ENCODE results near the gene CACNA2D3. TPM values are rescaled to one million over a fixed set of nuclear protein-coding genes. Genes with fewer than 3 reads are reported as not detected.

Gene CACNA2D3
- polyA plus RNA-seq, 2 of the 4 experiments (the other 2 are of a cell fraction) = 0.04 to 0.05 TPM

DNA sequence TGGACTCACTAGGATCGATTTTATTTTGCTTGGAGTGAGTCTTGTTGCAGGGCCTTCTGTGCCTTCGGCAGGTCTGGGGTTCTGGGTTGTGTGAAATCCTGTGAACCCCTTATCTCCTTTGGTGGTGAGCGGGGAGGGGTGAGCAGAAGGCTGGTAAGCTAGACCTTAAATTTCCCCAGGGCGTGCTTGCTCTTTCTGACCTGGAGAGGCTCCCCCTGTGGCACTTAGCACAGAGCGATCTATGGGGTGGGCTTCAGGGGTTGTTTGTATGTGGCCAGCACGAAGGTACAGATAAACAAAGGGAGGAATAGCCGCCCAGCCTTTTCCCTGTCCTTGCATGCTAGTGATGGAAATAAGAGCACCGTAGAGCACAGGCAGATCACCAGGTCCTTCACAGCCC, 11.8 kb downstream of the CACNA2D3 start:
- no peak for FAIRE-seq
- WGBS (ENCODE audit: missing lambda C conversion rate) = 19% methylated on average over 6 of the region's 8 CpGs
- ATAC-seq = no peak

DNA sequence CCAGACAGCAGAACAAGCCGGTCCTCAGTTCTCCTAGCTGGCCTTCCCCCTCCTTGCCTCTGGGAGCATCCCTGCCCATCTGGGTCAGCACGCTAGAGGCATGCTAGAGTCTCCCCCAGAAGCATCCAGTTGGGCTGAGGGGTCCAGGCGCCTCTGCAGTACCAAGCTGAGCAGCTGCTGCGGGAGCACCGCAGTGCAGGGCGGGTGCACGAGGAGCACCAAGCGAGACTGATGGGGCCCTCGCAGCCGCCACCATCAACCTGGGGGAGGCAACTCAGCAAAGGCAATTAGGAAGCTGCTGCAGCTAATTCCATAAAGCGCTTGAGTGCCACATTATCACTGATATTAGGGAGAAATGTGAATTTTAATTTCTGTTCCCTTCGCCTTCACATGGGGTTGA, 12.4 kb downstream of the CACNA2D3 start:
- Histone ChIP-seq H3K4me2 (no peak overlapping the region), H3K9me3 (no peaks in the 10 kb centered on the region), H3K27ac (no peak overlapping the region), H3K4me3 (no peak overlapping the region), H3K4me1 (no peaks in the 10 kb centered on the region)
- 46% methylated on average over 5 of the region's 12 CpGs for WGBS (ENCODE audit: missing lambda C conversion rate)
- ChIA-PET POLR2A (no interaction called here), CTCF (interaction anchor here (2.7 kb wide), 1 partner anchor 11 kb away, joined by 11 read pairs; no protein-coding TSS in a partner anchor)
- no peak for ATAC-seq
- TF ChIP-seq EP300 (IDR thresholded peaks at IDR 0.05) (no peak), FOXS1 (CRISPR knock-in tag; IDR thresholded peaks at IDR 0.05) (no peak), KDM5A (IDR thresholded peaks at IDR 0.05) (no peak), CBX8 (IDR thresholded peaks at IDR 0.05) (no peak), NR3C1 (IDR thresholded peaks at IDR 0.05) (no peak), GATA3 (IDR thresholded peaks at IDR 0.05; ENCODE audit: borderline replicate concordance) (no peak), PHF8 (IDR thresholded peaks at IDR 0.05; ENCODE audit: borderline replicate concordance, low read depth) (no peak), JUN (IDR thresholded peaks at IDR 0.05) (no peak), HOXB5 (CRISPR knock-in tag; IDR thresholded peaks at IDR 0.05) (no peak), CBX2 (IDR thresholded peaks at IDR 0.05; ENCODE audit: borderline replicate concordance, low read depth) (no peak), FOSB (CRISPR knock-in tag; IDR thresholded peaks at IDR 0.05) (no peak)
- TF ChIP-seq, protein P1, sequence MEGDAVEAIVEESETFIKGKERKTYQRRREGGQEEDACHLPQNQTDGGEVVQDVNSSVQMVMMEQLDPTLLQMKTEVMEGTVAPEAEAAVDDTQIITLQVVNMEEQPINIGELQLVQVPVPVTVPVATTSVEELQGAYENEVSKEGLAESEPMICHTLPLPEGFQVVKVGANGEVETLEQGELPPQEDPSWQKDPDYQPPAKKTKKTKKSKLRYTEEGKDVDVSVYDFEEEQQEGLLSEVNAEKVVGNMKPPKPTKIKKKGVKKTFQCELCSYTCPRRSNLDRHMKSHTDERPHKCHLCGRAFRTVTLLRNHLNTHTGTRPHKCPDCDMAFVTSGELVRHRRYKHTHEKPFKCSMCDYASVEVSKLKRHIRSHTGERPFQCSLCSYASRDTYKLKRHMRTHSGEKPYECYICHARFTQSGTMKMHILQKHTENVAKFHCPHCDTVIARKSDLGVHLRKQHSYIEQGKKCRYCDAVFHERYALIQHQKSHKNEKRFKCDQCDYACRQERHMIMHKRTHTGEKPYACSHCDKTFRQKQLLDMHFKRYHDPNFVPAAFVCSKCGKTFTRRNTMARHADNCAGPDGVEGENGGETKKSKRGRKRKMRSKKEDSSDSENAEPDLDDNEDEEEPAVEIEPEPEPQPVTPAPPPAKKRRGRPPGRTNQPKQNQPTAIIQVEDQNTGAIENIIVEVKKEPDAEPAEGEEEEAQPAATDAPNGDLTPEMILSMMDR (IDR thresholded peaks at IDR 0.05) = no peak
- TF ChIP-seq, protein P2, sequence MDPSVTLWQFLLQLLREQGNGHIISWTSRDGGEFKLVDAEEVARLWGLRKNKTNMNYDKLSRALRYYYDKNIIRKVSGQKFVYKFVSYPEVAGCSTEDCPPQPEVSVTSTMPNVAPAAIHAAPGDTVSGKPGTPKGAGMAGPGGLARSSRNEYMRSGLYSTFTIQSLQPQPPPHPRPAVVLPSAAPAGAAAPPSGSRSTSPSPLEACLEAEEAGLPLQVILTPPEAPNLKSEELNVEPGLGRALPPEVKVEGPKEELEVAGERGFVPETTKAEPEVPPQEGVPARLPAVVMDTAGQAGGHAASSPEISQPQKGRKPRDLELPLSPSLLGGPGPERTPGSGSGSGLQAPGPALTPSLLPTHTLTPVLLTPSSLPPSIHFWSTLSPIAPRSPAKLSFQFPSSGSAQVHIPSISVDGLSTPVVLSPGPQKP (IDR thresholded peaks at IDR 0.05; ENCODE audit: low read depth, low read length) = no peak
- TF ChIP-seq, protein P3, sequence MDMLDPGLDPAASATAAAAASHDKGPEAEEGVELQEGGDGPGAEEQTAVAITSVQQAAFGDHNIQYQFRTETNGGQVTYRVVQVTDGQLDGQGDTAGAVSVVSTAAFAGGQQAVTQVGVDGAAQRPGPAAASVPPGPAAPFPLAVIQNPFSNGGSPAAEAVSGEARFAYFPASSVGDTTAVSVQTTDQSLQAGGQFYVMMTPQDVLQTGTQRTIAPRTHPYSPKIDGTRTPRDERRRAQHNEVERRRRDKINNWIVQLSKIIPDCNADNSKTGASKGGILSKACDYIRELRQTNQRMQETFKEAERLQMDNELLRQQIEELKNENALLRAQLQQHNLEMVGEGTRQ (IDR thresholded peaks at IDR 0.05) = no peak
- TF ChIP-seq, protein P4, sequence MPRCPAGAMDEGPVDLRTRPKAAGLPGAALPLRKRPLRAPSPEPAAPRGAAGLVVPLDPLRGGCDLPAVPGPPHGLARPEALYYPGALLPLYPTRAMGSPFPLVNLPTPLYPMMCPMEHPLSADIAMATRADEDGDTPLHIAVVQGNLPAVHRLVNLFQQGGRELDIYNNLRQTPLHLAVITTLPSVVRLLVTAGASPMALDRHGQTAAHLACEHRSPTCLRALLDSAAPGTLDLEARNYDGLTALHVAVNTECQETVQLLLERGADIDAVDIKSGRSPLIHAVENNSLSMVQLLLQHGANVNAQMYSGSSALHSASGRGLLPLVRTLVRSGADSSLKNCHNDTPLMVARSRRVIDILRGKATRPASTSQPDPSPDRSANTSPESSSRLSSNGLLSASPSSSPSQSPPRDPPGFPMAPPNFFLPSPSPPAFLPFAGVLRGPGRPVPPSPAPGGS (IDR thresholded peaks at IDR 0.05) = no peak
- FAIRE-seq = no peak
- no peak for DNase-seq (ENCODE audit: low read depth in 1 of 2, low spot score in 1 of 2)

More for the DNA sequence above, 11.8 kb downstream of the CACNA2D3 start:
- POLR2A ChIA-PET = no interaction called here
- CTCF ChIA-PET = interaction anchor here (2.7 kb wide), 1 partner anchor 12 kb away, joined by 11 read pairs; no protein-coding TSS in a partner anchor
- Histone ChIP-seq H3K27ac (no peak overlapping the region), H3K4me3 (no peak overlapping the region), H3K9me3 (no peaks in the 10 kb centered on the region), H3K4me2 (no peak overlapping the region), H3K4me1 (no peaks in the 10 kb centered on the region)
- TF ChIP-seq MAFK (IDR thresholded peaks at IDR 0.05; ENCODE audit: partially characterized antibody) (no peak), NR3C1 (IDR thresholded peaks at IDR 0.05) (no peak), NFE2L2 (conservative IDR thresholded peaks at IDR 0.05; ENCODE audit: low read length) (no peak), SREBF2 (IDR thresholded peaks at IDR 0.05) (no peak), CHD4 (IDR thresholded peaks at IDR 0.05; ENCODE audit: borderline replicate concordance) (no peak), ESRRA (IDR thresholded peaks at IDR 0.05; ENCODE audit: borderline replicate concordance, low read length) (no peak)
- TF ChIP-seq, protein P5, sequence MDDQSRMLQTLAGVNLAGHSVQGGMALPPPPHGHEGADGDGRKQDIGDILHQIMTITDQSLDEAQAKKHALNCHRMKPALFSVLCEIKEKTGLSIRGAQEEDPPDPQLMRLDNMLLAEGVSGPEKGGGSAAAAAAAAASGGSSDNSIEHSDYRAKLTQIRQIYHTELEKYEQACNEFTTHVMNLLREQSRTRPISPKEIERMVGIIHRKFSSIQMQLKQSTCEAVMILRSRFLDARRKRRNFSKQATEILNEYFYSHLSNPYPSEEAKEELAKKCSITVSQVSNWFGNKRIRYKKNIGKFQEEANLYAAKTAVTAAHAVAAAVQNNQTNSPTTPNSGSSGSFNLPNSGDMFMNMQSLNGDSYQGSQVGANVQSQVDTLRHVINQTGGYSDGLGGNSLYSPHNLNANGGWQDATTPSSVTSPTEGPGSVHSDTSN (IDR thresholded peaks at IDR 0.05) = no peak
- TF ChIP-seq, protein P6, sequence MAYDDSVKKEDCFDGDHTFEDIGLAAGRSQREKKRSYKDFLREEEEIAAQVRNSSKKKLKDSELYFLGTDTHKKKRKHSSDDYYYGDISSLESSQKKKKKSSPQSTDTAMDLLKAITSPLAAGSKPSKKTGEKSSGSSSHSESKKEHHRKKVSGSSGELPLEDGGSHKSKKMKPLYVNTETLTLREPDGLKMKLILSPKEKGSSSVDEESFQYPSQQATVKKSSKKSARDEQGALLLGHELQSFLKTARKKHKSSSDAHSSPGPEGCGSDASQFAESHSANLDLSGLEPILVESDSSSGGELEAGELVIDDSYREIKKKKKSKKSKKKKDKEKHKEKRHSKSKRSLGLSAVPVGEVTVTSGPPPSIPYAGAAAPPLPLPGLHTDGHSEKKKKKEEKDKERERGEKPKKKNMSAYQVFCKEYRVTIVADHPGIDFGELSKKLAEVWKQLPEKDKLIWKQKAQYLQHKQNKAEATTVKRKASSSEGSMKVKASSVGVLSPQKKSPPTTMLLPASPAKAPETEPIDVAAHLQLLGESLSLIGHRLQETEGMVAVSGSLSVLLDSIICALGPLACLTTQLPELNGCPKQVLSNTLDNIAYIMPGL (CRISPR knock-in tag; IDR thresholded peaks at IDR 0.05; ENCODE audit: borderline replicate concordance) = no peak
- no peak for DNase-seq (ENCODE audit: low read depth in 1 of 2, low spot score in 1 of 2)

All from A549 (cell line).